Loucy (cell line): ENCODE measurements around the gene OR1N1.

Source experiments
- H2AFZ ChIP-seq: fragments of 200-600 bp; sonication (generic); 2 replicates; pipeline ENCODE4 v1.6.0; 2016; ENCODE audit warnings: antibody characterized with exemption, mild to moderate bottlenecking, low read length, moderate library complexity
- H3F3A ChIP-seq: fragments of 200-600 bp; 2 replicates; pipeline ENCODE4 v1.6.0; 2016; ENCODE audit warnings: antibody characterized with exemption, low read depth, mild to moderate bottlenecking
- H3K27me3 ChIP-seq: fragments of 200-600 bp; sonication (generic); 2 replicates; pipeline ENCODE4 v1.6.1; 2014; ENCODE audit warnings: low read length, mild to moderate bottlenecking; ENCODE audit not compliant: insufficient read depth, poor library complexity, severe bottlenecking
- H3K36me3 ChIP-seq: fragments of 200-600 bp; sonication (generic); 2 replicates; pipeline ENCODE4 v1.6.1; 2016; ENCODE audit warnings: low read length; ENCODE audit not compliant: insufficient read depth
- H3K4me1 ChIP-seq: fragments of 200-600 bp; sonication (generic); 2 replicates; pipeline ENCODE4 v1.5.1; 2014; ENCODE audit warnings: low read length, mild to moderate bottlenecking; ENCODE audit not compliant: insufficient read depth, poor library complexity, severe bottlenecking
- H3K4me2 ChIP-seq: fragments of 200-600 bp; sonication (generic); 2 replicates; pipeline ENCODE4 v1.6.0; 2014; ENCODE audit warnings: antibody characterized with exemption, low read length, low read depth, mild to moderate bottlenecking; ENCODE audit not compliant: poor library complexity, severe bottlenecking
- H3K4me3 ChIP-seq: fragments of 200-600 bp; sonication (generic); 2 replicates; pipeline ENCODE4 v1.5.1; 2014; ENCODE audit warnings: low read length, mild to moderate bottlenecking, mixed read lengths; ENCODE audit not compliant: poor library complexity, severe bottlenecking
- H3K79me2 ChIP-seq: fragments of 200-600 bp; sonication (generic); 2 replicates; pipeline ENCODE4 v1.6.1; 2014; ENCODE audit warnings: low read length; ENCODE audit not compliant: insufficient read depth
- H3K9ac ChIP-seq: fragments of 200-600 bp; sonication (generic); 2 replicates; pipeline ENCODE4 v1.6.0; 2014; ENCODE audit warnings: mild to moderate bottlenecking, low read depth, low read length, moderate library complexity; ENCODE audit not compliant: poor library complexity, severe bottlenecking
- H3K9me2 ChIP-seq: fragments of 200-600 bp; sonication (generic); replicated peaks from 2 replicates; pipeline ENCODE4 v1.6.1; 2016; ENCODE audit warnings: low read depth, low read length, mixed read lengths
- H3K9me3 ChIP-seq: fragments of 200-600 bp; sonication (generic); 2 replicates; pipeline ENCODE4 v1.6.1; 2014; ENCODE audit warnings: mild to moderate bottlenecking, antibody characterized with exemption, low read length, low read depth; ENCODE audit not compliant: insufficient read depth
- H4K20me1 ChIP-seq: fragments of 200-600 bp; sonication (generic); 2 replicates; pipeline ENCODE4 v1.6.0; 2014; ENCODE audit warnings: antibody characterized with exemption, low read length, mild to moderate bottlenecking; ENCODE audit not compliant: insufficient read depth, poor library complexity, severe bottlenecking
- EZH2phosphoT487 ChIP-seq: fragments of 200-600 bp; IDR thresholded peaks from 2 replicates; pipeline ENCODE4 v1.6.1; 2018; ENCODE audit warnings: antibody characterized with exemption, mild to moderate bottlenecking, moderate library complexity, borderline replicate concordance
- TF ChIP-seq, protein P1 (sequence below): fragments of 200-600 bp; sonication (generic); conservative IDR thresholded peaks from 2 replicates; pipeline ENCODE4 v1.5.1; 2014; ENCODE audit warnings: mild to moderate bottlenecking, antibody characterized with exemption, low read length

The OR1N1 gene

DNA sequence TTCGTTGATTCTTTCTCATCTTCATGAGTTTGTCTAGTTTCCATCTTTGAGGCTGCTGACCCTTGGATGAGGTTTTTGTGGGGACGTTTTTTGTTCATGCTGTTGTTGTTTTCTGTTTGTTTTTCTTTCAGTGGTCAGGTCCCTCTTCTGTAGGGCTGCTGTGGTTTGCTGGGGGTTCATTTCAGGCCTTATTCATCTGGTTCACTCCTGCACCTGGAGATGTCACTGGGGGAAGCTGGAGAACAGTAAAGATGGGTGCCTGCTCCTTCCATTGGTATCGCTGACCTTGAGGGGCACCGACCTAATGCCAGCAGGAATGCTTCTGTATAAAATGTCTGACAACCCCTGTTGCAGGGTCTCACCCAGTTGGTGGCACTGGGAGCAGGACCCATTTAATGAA lies 34.4 kb upstream of the OR1N1 start:
- no peaks in the 10 kb centered on the region for H3K36me3 ChIP-seq
- no peak overlapping the region for H2AFZ ChIP-seq
- H3K9me2 ChIP-seq = no peaks in the 10 kb centered on the region
- H3K9ac ChIP-seq = peak overlapping the region; percentile 55
- H3K79me2 ChIP-seq = no peaks in the 10 kb centered on the region
- H3K4me1 ChIP-seq = peaks cover 15% of the 10 kb centered on the region
- no peaks in the 10 kb centered on the region for H3K27me3 ChIP-seq
- H4K20me1 ChIP-seq = no peaks in the 10 kb centered on the region
- TF ChIP-seq, protein P1, sequence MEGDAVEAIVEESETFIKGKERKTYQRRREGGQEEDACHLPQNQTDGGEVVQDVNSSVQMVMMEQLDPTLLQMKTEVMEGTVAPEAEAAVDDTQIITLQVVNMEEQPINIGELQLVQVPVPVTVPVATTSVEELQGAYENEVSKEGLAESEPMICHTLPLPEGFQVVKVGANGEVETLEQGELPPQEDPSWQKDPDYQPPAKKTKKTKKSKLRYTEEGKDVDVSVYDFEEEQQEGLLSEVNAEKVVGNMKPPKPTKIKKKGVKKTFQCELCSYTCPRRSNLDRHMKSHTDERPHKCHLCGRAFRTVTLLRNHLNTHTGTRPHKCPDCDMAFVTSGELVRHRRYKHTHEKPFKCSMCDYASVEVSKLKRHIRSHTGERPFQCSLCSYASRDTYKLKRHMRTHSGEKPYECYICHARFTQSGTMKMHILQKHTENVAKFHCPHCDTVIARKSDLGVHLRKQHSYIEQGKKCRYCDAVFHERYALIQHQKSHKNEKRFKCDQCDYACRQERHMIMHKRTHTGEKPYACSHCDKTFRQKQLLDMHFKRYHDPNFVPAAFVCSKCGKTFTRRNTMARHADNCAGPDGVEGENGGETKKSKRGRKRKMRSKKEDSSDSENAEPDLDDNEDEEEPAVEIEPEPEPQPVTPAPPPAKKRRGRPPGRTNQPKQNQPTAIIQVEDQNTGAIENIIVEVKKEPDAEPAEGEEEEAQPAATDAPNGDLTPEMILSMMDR = no peak
- no peak for TF ChIP-seq EZH2phosphoT487
- no peaks in the 10 kb centered on the region for H3K9me3 ChIP-seq
- no peak overlapping the region for H3K4me3 ChIP-seq
- H3F3A ChIP-seq = no peaks in the 10 kb centered on the region
- no peak overlapping the region for H3K4me2 ChIP-seq

DNA sequence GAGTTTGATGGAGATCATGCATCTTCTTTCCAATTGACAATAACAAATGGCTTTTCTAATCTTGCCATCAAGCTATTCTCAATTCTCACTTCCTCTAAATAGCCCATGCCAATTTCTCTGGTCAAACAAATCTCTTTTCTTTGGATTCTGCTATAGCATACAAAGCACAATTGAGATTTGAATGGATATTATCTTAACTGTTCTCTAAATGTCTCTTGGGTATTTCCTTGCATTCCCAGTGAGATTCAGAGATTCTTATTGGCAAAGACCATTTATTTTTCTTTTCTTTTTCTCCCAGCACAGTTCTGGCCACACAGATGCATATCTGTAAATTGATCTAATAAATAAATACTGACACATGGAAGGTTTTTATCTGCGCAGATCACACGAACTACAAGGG lies 25.7 kb upstream of the OR1N1 start, which contains the start of gene OR1N2:
OR1N2 (plus strand) TSS at position 301 of the 400 bp plus-strand sequence. CDS start 100 bp downstream, outside the sequence.
- no peaks in the 10 kb centered on the region for H4K20me1 ChIP-seq
- H3K9me2 ChIP-seq = no peaks in the 10 kb centered on the region
- TF ChIP-seq EZH2phosphoT487 = no peak
- TF ChIP-seq, protein P1 = no peak
- no peak within 1 kb of the TSS for H3K9ac ChIP-seq
- H3F3A ChIP-seq = no peaks in the 10 kb centered on the region
- no peak within 1 kb of the TSS for H3K4me2 ChIP-seq
- peaks cover 8% of the 10 kb centered on the region for H3K27me3 ChIP-seq
- H3K4me1 ChIP-seq = no peaks in the 10 kb centered on the region
- no peaks in the 10 kb centered on the region for H3K79me2 ChIP-seq
- H2AFZ ChIP-seq = no peak within 1 kb of the TSS
- H3K4me3 ChIP-seq = no peak within 1 kb of the TSS
- H3K9me3 ChIP-seq = no peaks in the 10 kb centered on the region
- no peaks in the 10 kb centered on the region for H3K36me3 ChIP-seq

DNA sequence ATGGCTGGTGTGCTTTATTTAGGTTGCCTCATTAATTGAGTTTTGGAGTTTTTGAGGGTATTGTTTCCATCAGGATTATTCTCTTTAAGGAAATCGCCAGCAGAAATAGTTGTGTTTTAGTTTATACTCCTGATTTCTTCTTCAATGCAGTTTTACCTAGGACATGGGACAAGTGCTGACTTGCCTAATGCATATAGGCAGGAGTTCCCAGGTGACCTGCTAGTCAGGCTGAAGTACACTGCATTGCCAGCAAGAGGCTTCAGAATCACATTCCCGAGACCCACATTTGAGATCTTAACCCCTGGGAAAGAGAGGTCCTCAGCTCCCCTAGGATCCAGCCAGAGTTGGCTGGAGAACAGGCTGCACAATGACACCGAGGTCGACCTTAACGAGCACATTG lies 24.3 kb upstream of the OR1N1 start:
- Histone ChIP-seq H2AFZ (no peak overlapping the region), H4K20me1 (no peaks in the 10 kb centered on the region), H3K27me3 (peaks cover 8% of the 10 kb centered on the region), H3K9me3 (no peaks in the 10 kb centered on the region), H3K4me1 (no peaks in the 10 kb centered on the region), H3K36me3 (no peaks in the 10 kb centered on the region), H3K4me3 (no peak overlapping the region), H3K9me2 (no peaks in the 10 kb centered on the region), H3F3A (no peaks in the 10 kb centered on the region), H3K9ac (no peak overlapping the region), H3K4me2 (no peak overlapping the region), H3K79me2 (no peaks in the 10 kb centered on the region)
- TF ChIP-seq EZH2phosphoT487 = no peak
- TF ChIP-seq, protein P1 = no peak
